Mucosa of gallbladder (tissue), 1 donor: Measurements from ENCODE around the gene C10orf71. TPM values are rescaled to one million over a fixed set of nuclear protein-coding genes. Genes with fewer than 3 reads are reported as not detected.

Source experiments
- DNase-seq: peaks from one replicate; pipeline ENCODE4 v3.0.0-alpha.2; 2020; ENCODE audit warnings: low spot score
- total RNA-seq: library from RNA; stranded (reverse); gene quantifications from one replicate; pipeline ENCODE4 v1.2.1, GENCODE V29; 2021
- donor health status: DM: no; HTN: no; CAD: no.

Gene C10orf71
- total RNA-seq, 1 donor from 2014 or later: not detected

- no peak for DNase-seq
Observed at GRCh38 chr10:49272251-49273081, 26.5 kb upstream of the C10orf71 start.

GRCh38 chr10:49273082-49273465 is 25.9 kb upstream of the C10orf71 start:
- DNase-seq: no peak

GRCh38 chr10:49273626-49274025 is 25.3 kb upstream of the C10orf71 start:
- DNase-seq: no peak

GRCh38 chr10:49274886-49275285 is 24.1 kb upstream of the C10orf71 start:
- no peak for DNase-seq

GRCh38 chr10:49275896-49276295 is 23.1 kb upstream of the C10orf71 start:
- DNase-seq: no peak

GRCh38 chr10:49276596-49276995 is 22.4 kb upstream of the C10orf71 start:
- no peak for DNase-seq

GRCh38 chr10:49277973-49278372 is 21.0 kb upstream of the C10orf71 start:
- no peak for DNase-seq

GRCh38 chr10:49278497-49278981 is 20.4 kb upstream of the C10orf71 start:
- no peak for DNase-seq

- DNase-seq: no peak
Observed at GRCh38 chr10:49279015-49279880, 19.7 kb upstream of the C10orf71 start.

- DNase-seq: no peak
Observed at GRCh38 chr10:49280001-49280408, 19.0 kb upstream of the C10orf71 start.

- no peak for DNase-seq
Observed at GRCh38 chr10:49281461-49281860, 17.5 kb upstream of the C10orf71 start.

- DNase-seq: no peak
Observed at GRCh38 chr10:49282306-49282705, 16.7 kb upstream of the C10orf71 start.

- no peak for DNase-seq
Observed at GRCh38 chr10:49282879-49283341, 16.1 kb upstream of the C10orf71 start.

- no peak for DNase-seq
Observed at GRCh38 chr10:49283491-49283890, 15.5 kb upstream of the C10orf71 start.

- no peak for DNase-seq
Observed at GRCh38 chr10:49284356-49284755, 14.6 kb upstream of the C10orf71 start.

GRCh38 chr10:49285232-49285631 is 13.7 kb upstream of the C10orf71 start:
- no peak for DNase-seq

GRCh38 chr10:49286686-49287085 is 12.3 kb upstream of the C10orf71 start:
- no peak for DNase-seq

GRCh38 chr10:49287689-49288340 is 11.2 kb upstream of the C10orf71 start:
- DNase-seq: no peak

- no peak for DNase-seq
Observed at GRCh38 chr10:49288341-49289065, 10.5 kb upstream of the C10orf71 start.

GRCh38 chr10:49289480-49289879 is 9.5 kb upstream of the C10orf71 start:
- no peak for DNase-seq

GRCh38 chr10:49290131-49290530 is 8.8 kb upstream of the C10orf71 start:
- DNase-seq: no peak
